ENCODE results near the gene HERC6.
"Not testable (repeated sequence)": the region's sequence is repeated elsewhere in the genome, so short reads cannot be mapped to it uniquely, and the experiment has no call there.

Gene HERC6

GRCh38 chr4:88391703-88392102, 13.1 kb downstream of the HERC6 start:
- no peak for DNase-seq

GRCh38 chr4:88396681-88397080, 18.0 kb downstream of the HERC6 start:
- no peak for DNase-seq

- no peak for DNase-seq
Measured at GRCh38 chr4:88398381-88398780, 19.7 kb downstream of the HERC6 start.

- DNase-seq: no peak
Measured at GRCh38 chr4:88409206-88409605, 30.6 kb downstream of the HERC6 start.

- DNase-seq: no peak
Measured at GRCh38 chr4:88409789-88410188, 31.1 kb downstream of the HERC6 start.

- no peak for DNase-seq
Measured at GRCh38 chr4:88411491-88412096, 32.9 kb downstream of the HERC6 start.

GRCh38 chr4:88413801-88414200, 35.1 kb downstream of the HERC6 start:
- DNase-seq: no peak

GRCh38 chr4:88414755-88415154, 36.1 kb downstream of the HERC6 start:
- DNase-seq: no peak

- DNase-seq: no peak
Measured at GRCh38 chr4:88415982-88416381, 37.3 kb downstream of the HERC6 start.

GRCh38 chr4:88418411-88418810, 39.8 kb downstream of the HERC6 start:
- no peak for DNase-seq

- no peak for DNase-seq
Measured at GRCh38 chr4:88419874-88420273, 41.2 kb downstream of the HERC6 start.

GRCh38 chr4:88420844-88421243, 42.2 kb downstream of the HERC6 start:
- DNase-seq: no peak

- no peak for DNase-seq
Measured at GRCh38 chr4:88422403-88422802, 43.8 kb downstream of the HERC6 start.

GRCh38 chr4:88429401-88429800, 50.7 kb downstream of the HERC6 start:
- DNase-seq: no peak

GRCh38 chr4:88435987-88436693, 57.5 kb downstream of the HERC6 start:
- DNase-seq: no peak

- DNase-seq: not testable (repeated sequence)
Measured at GRCh38 chr4:88437873-88438272, 59.2 kb downstream of the HERC6 start.

GRCh38 chr4:88439161-88439760, 60.6 kb downstream of the HERC6 start:
- no peak for DNase-seq

- DNase-seq: no peak
Measured at GRCh38 chr4:88440146-88440545, 61.5 kb downstream of the HERC6 start.

GRCh38 chr4:88441696-88442095, 63.0 kb downstream of the HERC6 start:
- no peak for DNase-seq

GRCh38 chr4:88442689-88443191, 64.1 kb downstream of the HERC6 start:
- DNase-seq: no peak

- no peak for DNase-seq
Measured at GRCh38 chr4:88443486-88443885, 64.8 kb downstream of the HERC6 start.

- DNase-seq: no peak
Measured at GRCh38 chr4:88445252-88445651, 66.6 kb downstream of the HERC6 start.

- DNase-seq: no peak
Measured at GRCh38 chr4:88446124-88446523, 67.5 kb downstream of the HERC6 start.

- no peak for DNase-seq
Measured at GRCh38 chr4:88447371-88448095, 68.9 kb downstream of the HERC6 start.
